ENCODE data around the gene PRM3. TPM values are rescaled to one million over a fixed set of nuclear protein-coding genes. Genes with fewer than 3 reads are reported as not detected.
"Not testable (repeated sequence)": the region's sequence is repeated elsewhere in the genome, so short reads cannot be mapped to it uniquely, and the experiment has no call there.

The PRM3 gene
- total and polyA plus RNA-seq, 7 donors: not detected

DNA sequence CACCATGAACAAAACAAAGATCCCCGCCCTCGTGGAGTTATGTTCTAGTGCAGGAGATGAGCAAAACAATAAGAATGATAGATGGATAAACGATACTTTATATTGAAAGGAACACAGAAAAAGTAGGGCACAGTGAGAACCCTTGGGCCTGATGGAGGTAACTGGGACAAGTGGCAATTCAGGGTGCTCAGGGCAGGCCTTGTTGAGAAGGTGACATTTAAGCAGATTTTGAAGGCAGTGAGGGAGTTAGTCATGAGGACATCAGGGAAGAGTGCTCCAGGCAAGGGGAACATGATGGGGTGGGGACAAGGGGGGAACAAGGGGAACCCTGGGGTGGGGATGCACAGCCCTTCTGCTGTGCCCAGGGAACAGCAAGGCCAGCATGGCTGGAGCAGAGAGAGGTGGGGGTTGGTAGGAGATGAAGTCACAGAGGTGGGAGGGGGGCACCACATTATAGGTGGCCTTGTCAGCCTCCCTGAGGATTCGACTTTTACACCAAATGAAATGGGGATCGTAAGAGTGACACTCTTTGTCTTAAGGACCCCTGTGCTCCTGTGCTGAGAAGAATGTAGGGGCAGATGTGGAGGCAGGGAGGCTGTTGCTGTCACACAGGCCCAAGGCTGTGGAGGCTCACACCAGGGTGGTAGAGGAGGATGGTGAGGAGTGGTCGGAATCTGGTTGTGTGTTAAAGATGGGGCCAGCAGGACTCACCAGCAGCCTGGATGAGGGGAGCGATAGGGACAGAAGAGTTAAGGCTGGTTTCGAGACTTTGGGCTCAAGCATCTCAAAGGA is 16.9 kb upstream of the PRM3 start:
- intact Hi-C loops (cut with DNase I): no loop called here
- TF ChIP-seq, protein P1, sequence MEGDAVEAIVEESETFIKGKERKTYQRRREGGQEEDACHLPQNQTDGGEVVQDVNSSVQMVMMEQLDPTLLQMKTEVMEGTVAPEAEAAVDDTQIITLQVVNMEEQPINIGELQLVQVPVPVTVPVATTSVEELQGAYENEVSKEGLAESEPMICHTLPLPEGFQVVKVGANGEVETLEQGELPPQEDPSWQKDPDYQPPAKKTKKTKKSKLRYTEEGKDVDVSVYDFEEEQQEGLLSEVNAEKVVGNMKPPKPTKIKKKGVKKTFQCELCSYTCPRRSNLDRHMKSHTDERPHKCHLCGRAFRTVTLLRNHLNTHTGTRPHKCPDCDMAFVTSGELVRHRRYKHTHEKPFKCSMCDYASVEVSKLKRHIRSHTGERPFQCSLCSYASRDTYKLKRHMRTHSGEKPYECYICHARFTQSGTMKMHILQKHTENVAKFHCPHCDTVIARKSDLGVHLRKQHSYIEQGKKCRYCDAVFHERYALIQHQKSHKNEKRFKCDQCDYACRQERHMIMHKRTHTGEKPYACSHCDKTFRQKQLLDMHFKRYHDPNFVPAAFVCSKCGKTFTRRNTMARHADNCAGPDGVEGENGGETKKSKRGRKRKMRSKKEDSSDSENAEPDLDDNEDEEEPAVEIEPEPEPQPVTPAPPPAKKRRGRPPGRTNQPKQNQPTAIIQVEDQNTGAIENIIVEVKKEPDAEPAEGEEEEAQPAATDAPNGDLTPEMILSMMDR (IDR thresholded peaks at IDR 0.05): no peak
- no peak for TF ChIP-seq POLR2A (IDR thresholded peaks at IDR 0.05)
- TF ChIP-seq POLR2AphosphoS5 (IDR thresholded peaks at IDR 0.05): no peak
- no peak for TF ChIP-seq EP300 (IDR thresholded peaks at IDR 0.05)
- no peak for DNase-seq
- Histone ChIP-seq H3K9me3 (no peaks in the 10 kb centered on the region), H3K4me1 (no peaks in the 10 kb centered on the region), H3K4me3 (no peak overlapping the region), H3K27ac (no peak overlapping the region), H3K27me3 (no peaks in the 10 kb centered on the region), H3K36me3 (no peaks in the 10 kb centered on the region)
- WGBS, 2 donors: 92 to 93% methylated on average over 8 of the region's 8 CpGs

DNA sequence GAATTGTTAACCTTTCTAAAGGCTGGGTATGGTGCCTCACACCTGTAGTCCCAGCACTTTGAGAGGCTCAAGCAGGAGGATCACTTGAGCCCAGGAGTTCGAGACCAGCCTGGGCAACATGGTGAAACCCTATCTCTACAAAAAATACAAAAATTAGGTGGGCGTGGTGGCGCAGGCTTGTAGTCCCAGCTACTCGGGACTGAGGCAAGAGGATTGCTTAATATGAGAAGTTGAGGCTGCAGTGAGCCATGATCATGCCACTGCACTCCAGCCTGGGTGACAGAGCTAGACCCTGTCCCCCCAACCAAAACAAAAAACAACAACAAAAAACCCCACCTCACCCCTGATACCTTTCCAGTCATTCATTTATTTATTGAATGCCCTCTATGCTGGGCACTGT is 16.3 kb upstream of the PRM3 start:
- H3K36me3 ChIP-seq; H3K9me3 ChIP-seq; DNase-seq; H3K27ac ChIP-seq; H3K27me3 ChIP-seq; H3K4me1 ChIP-seq; H3K4me3 ChIP-seq; intact Hi-C loops (cut with DNase I): not testable (repeated sequence)
- WGBS, 2 donors: 91% methylated on average over 4 of the region's 4 CpGs

DNA sequence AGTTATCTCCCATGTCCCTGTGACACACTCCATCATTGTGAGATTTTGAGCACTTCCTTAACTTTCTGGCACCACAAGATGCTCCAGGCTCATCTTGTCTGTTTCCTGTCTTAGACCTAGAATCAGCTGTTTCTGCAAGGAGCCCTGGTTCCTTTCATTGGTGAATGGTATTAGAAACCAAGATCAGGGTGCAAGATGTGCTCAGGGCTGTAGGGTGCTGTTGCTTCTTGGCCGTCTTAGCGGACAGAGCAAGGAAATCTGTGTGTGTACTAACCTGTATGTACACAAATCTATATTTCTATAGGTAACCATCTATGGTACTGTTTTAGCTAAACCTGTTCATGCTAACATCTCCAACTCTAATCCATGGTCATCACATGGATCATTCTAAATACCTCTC is 15.8 kb upstream of the PRM3 start:
- 95 to 97% methylated on average over 2 of the region's 2 CpGs for WGBS, 2 donors

DNA sequence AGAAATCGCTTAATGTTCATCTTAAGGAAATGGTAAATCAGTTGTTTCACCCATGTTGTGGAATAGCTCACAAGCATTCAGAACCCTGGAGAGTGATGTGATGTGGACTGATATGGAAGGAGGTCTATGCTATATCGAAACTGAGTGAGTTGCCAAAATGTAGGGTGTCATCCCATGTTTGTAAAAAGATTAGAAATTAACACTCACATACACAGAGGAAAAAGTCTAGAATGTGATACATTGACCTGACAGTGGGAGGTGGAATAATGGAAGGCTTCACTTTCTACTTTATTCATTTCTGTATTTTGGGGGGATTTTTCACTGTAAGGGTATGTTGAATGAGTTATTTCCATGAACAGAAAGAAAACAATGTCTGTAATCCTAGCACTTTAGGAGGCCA is 12.4 kb upstream of the PRM3 start:
- Histone ChIP-seq H3K27me3 (no peaks in the 10 kb centered on the region), H3K4me1 (no peaks in the 10 kb centered on the region), H3K27ac (no peak overlapping the region), H3K36me3 (no peaks in the 10 kb centered on the region), H3K9me3 (no peaks in the 10 kb centered on the region), H3K4me3 (no peak overlapping the region)
- 87% methylated on average over 2 of the region's 2 CpGs for WGBS, 2 donors
- no peak for DNase-seq
- TF ChIP-seq EP300 (IDR thresholded peaks at IDR 0.05): no peak
- intact Hi-C loops (cut with DNase I): no loop called here

More for the DNA sequence above, 15.8 kb upstream of the PRM3 start:
- intact Hi-C loops (cut with DNase I): no loop called here
- TF ChIP-seq POLR2AphosphoS5 (IDR thresholded peaks at IDR 0.05) (no peak), POLR2A (IDR thresholded peaks at IDR 0.05) (no peak), EP300 (IDR thresholded peaks at IDR 0.05) (no peak)
- TF ChIP-seq, protein P1 (IDR thresholded peaks at IDR 0.05): no peak
- Histone ChIP-seq H3K36me3 (no peaks in the 10 kb centered on the region), H3K9me3 (no peaks in the 10 kb centered on the region), H3K4me3 (no peak overlapping the region), H3K27me3 (no peaks in the 10 kb centered on the region), H3K4me1 (no peaks in the 10 kb centered on the region), H3K27ac (no peak overlapping the region)
- no peak for DNase-seq

DNA sequence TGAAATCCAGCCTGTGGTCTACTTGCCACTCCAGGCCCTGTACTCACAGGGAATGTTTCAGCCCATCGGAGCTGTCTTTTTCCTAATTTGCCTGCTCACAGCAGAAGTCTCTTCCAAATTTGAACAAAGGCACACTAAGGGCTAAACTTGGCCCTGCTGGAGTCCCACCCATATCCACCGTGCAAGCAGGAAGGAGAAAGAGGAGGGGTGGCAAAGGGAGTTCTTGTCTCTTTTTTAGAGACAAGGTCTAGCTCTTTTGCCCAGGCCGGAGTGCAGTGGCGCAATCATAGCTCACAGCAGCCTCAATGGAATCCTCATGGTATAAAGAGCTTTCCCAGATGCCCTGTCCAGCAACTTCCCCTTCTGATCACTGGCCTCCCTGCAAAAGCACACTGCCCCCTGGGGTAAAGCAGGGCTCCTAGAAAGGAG is 10.4 kb upstream of the PRM3 start:
- Histone ChIP-seq H3K4me1 (no peaks in the 10 kb centered on the region), H3K36me3 (no peaks in the 10 kb centered on the region), H3K27ac (no peak overlapping the region), H3K9me3 (no peaks in the 10 kb centered on the region), H3K27me3 (no peaks in the 10 kb centered on the region), H3K4me3 (no peak overlapping the region)
- no peak for DNase-seq
- WGBS, 2 donors: 75 to 79% methylated on average over 4 of the region's 4 CpGs
- TF ChIP-seq, protein P1 (IDR thresholded peaks at IDR 0.05): no peak
- TF ChIP-seq EP300 (IDR thresholded peaks at IDR 0.05) (no peak), POLR2AphosphoS5 (IDR thresholded peaks at IDR 0.05) (no peak), POLR2A (IDR thresholded peaks at IDR 0.05) (no peak)
- intact Hi-C loops (cut with DNase I): no loop called here

All from sigmoid colon (tissue), 7 donors.